Muscle layer of duodenum (tissue), 2 donors: ENCODE measurements around the gene LPCAT1.

Experiments
- H3K27ac ChIP-seq: one replicate; pipeline ENCODE4 v1.7.0; 2013; ENCODE audit warnings: mild to moderate bottlenecking, low read length
- H3K27me3 ChIP-seq: one replicate; pipeline ENCODE4 v1.7.0; 2013; ENCODE audit warnings: low read depth, mild to moderate bottlenecking, control low read depth, low read length
- H3K36me3 ChIP-seq, 2 donors: one replicate each; pipeline ENCODE4 v1.7.0; 2013; ENCODE audit warnings: low read length in 2 of 2, control low read depth in 1 of 2, mild to moderate bottlenecking in 1 of 2; ENCODE audit not compliant: insufficient read depth in 2 of 2, control insufficient read depth in 1 of 2
- H3K4me1 ChIP-seq, 2 donors: one replicate each; pipeline ENCODE4 v1.7.0; 2013; ENCODE audit warnings: low read length in 2 of 2, mild to moderate bottlenecking in 2 of 2, control low read depth in 1 of 2, moderate library complexity in 1 of 2; ENCODE audit not compliant: insufficient read depth in 2 of 2, control insufficient read depth in 1 of 2
- H3K4me3 ChIP-seq, 2 donors: one replicate each; pipeline ENCODE4 v1.7.0; 2013; ENCODE audit warnings: low read length in 2 of 2, low read depth in 1 of 2, mild to moderate bottlenecking in 1 of 2
- H3K9me3 ChIP-seq, 2 donors: one replicate each; pipeline ENCODE4 v1.7.0; 2013; ENCODE audit warnings: low read length in 2 of 2, control low read depth in 1 of 2, mild to moderate bottlenecking in 1 of 2; ENCODE audit not compliant: control insufficient read depth in 1 of 2
- donor health status: healthy.

Gene LPCAT1

DNA sequence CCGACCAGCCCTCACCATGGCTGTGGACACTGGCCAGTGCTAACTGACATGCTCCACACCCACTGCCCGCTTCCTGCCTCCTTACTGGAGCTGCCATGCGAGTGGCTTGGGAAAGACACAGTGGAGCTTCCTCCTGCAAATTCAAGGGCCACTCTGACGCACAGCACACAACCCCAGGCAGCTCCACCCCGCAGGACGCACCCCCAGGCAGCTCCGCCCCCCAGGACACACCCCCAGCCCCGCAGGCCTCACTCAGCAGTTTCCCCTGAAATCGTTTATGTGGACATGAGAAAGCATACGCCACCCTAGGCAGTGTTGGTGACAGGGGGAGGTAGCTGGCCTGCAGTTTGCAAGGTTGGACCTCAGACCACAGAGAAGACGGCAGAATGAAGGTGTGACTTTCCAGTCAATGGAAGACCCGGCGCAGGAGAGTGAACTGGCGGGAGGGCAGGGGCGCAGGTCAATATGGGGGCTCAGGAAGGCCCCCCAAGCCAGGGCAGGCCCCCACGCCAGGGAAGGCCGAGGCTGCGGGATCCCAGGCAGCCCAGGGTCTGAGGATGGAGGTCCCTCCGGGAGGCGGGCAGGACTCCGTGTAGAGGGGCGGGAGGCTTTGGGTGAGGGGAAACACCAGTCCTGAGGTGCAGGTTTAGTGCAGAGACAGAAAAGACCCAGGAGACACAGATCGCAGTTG is 21.6 kb downstream of the LPCAT1 start:
- no peak overlapping the region for H3K27ac ChIP-seq
- no peak overlapping the region for H3K4me3 ChIP-seq
- H3K27me3 ChIP-seq: no peaks in the 10 kb centered on the region
- no peaks in the 10 kb centered on the region for H3K36me3 ChIP-seq
- H3K4me1 ChIP-seq: peaks cover 4 to 36% of the 10 kb centered on the region in 2 donors
- H3K9me3 ChIP-seq: no peaks in the 10 kb centered on the region

DNA sequence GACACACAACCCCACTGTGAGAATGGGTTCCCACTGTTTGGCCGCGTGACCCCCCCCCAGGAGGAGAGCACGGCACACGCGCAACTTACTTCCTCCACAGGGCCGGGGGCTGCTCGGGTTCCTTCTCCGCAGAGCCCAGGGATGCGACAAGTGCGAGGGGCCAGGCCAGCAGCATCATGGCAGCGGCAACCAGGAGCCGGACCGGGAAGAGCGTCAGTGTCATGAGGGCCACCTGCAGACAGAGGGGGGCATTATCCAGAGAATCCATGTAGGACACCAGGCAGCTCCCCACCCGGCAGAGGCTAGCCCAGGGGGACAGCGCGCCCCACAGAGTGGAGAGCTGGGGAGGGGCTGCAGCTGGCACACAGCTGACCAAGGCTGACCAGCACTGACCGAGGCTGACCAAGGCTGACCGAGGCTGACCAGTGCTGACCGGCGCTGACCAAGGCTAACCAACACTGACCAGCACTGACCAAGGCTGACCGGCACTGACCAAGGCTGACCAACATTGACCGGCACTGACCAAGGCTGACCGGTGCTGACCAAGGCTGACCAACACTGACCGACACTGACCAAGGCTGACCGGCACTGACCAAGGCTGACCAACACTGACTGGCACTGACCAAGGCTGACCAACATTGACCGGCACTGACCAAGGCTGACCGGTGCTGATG is 22.3 kb downstream of the LPCAT1 start:
- no peaks in the 10 kb centered on the region for H3K27me3 ChIP-seq
- peaks cover 4 to 40% of the 10 kb centered on the region in 2 donors for H3K4me1 ChIP-seq
- no peaks in the 10 kb centered on the region for H3K36me3 ChIP-seq
- no peak overlapping the region for H3K4me3 ChIP-seq
- no peaks in the 10 kb centered on the region for H3K9me3 ChIP-seq
- no peak overlapping the region for H3K27ac ChIP-seq

DNA sequence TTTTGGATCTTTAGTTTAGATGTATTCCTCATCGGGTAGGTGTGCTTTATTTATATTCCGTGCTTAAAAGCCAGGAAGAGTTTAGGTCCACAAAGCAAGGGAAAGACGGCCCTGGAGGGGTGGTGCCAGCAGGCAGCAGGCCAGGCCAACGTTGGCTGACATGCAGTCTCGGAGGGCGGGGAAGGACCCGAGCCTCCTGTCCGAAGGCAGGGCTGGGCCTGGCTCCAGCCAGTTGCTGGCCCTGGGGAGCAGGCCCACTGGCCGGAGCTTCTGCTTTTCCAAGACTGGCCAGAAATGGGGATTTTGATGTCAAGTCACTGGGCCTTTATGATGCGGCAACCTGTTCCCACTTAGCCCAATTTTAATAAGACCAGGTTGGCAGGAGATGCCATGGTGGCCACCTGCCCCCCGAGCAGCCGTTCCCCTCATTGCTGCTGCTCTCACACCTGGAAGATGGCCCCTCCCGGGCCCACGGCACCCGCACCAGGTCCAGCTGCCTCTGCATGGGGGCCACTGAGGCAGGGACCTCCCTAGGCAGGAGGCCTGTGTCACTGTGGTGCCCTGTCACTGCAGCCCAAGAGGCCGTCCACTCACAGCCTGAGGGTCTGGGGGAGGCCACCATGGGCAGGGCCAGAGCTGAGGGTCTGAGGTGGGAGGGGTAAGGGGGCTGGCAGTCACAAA is 23.2 kb downstream of the LPCAT1 start:
- H3K27me3 ChIP-seq: no peaks in the 10 kb centered on the region
- H3K9me3 ChIP-seq: no peaks in the 10 kb centered on the region
- H3K36me3 ChIP-seq: no peaks in the 10 kb centered on the region
- H3K4me1 ChIP-seq: peaks cover 4 to 40% of the 10 kb centered on the region in 2 donors
- no peak overlapping the region for H3K27ac ChIP-seq
- H3K4me3 ChIP-seq: no peak overlapping the region

DNA sequence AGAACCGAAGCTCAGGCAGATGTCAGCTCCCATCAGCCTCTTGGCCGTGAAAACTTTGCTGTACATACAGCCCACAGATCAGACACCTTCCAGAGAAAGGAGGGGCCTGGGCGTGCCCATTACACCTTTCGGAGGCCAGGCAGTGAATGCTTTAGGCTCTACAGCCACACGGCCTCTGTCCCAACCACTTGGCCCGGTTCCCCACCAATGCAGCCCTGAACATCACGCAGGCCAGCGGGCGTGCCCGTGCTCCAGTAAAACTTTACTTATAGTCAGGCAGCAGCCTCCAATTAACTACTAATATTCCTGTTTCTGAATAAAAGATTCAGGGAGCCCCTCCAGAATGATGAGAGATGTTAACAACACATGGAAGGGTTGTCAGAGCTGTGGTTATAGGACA is 23.9 kb downstream of the LPCAT1 start:
- H3K27me3 ChIP-seq: no peaks in the 10 kb centered on the region
- peaks cover 4 to 40% of the 10 kb centered on the region in 2 donors for H3K4me1 ChIP-seq
- H3K27ac ChIP-seq: no peak overlapping the region
- H3K36me3 ChIP-seq: no peaks in the 10 kb centered on the region
- H3K9me3 ChIP-seq: no peaks in the 10 kb centered on the region
- H3K4me3 ChIP-seq: no peak overlapping the region

DNA sequence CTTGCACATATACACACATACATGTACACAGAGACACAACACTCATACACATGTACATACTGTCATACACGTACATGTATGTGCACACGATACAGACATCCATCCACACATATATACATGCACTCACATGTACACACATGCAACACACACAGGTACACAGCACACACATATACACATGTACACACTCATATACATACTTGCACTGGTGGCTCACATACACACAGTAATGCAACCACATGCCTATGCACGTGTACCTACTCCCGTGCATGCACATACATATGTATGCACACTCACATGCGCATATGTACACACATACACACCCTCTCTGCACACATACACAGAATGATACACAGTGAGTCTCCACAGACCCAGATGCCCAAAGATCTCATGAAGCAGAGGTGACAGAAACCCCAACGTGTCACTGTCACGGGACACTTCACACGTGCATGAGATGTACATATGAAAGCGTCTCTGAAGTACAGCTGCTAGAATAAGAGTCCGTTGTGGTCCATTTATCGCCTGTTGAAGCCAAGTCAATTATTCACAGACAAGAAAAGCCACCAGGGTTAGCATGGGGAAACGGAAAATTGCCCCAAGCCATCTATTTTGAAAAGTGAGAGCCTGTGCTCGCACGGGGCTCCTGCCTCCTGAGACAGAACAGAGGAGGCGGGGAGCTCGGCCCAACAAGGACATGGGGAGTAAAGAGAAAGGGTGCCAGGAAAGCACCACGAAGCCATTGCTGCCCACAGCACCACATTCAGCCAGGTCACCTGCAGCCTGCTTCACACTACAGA is 24.9 kb downstream of the LPCAT1 start:
- peaks cover under 1 to 37% of the 10 kb centered on the region in 2 donors for H3K4me1 ChIP-seq
- H3K4me3 ChIP-seq: no peak overlapping the region
- H3K27me3 ChIP-seq: no peaks in the 10 kb centered on the region
- H3K36me3 ChIP-seq: peaks cover 0 to 10% of the 10 kb centered on the region in 2 donors
- H3K27ac ChIP-seq: no peak overlapping the region
- no peaks in the 10 kb centered on the region for H3K9me3 ChIP-seq

DNA sequence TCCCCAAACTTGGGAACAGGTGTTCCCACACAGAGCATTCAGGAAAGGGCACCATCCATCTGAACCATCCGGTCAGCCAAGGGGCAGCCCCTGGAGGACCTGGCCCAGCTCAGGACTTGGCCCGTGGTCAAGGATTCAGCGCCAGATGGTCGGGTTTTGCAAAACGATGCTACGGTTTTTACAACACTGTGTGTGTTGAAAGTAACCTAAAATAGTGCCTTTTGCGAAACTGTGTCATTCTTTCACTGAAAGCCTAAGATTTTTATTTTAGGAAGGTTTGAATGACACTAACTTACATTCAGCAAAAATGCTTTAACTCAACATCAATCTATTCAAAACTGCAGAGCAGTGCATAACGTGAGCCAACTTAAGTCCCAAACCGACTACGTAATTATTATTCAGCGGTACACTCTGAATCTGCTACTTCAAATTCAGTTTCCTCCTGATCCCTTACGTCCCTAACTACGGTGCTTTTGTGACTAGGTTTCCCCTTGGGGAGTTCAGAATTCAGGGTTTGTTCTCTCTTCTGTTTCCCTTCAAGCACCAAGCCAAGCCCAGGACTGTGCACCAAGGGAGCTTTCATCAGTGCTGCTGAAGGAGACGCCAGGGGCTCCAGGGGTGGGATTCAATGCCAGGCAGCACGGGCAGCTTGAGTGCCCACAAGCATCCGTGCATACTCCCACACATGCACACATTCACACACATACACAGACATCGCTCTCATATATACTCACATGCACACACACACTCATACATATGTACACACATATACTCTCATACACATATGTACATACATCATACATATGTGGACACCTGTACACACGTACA is 25.8 kb downstream of the LPCAT1 start:
- H3K27ac ChIP-seq: no peak overlapping the region
- H3K4me3 ChIP-seq: no peak overlapping the region
- peaks cover 0 to 13% of the 10 kb centered on the region in 2 donors for H3K36me3 ChIP-seq
- peaks cover 0 to 35% of the 10 kb centered on the region in 2 donors for H3K4me1 ChIP-seq
- H3K9me3 ChIP-seq: no peaks in the 10 kb centered on the region
- no peaks in the 10 kb centered on the region for H3K27me3 ChIP-seq

DNA sequence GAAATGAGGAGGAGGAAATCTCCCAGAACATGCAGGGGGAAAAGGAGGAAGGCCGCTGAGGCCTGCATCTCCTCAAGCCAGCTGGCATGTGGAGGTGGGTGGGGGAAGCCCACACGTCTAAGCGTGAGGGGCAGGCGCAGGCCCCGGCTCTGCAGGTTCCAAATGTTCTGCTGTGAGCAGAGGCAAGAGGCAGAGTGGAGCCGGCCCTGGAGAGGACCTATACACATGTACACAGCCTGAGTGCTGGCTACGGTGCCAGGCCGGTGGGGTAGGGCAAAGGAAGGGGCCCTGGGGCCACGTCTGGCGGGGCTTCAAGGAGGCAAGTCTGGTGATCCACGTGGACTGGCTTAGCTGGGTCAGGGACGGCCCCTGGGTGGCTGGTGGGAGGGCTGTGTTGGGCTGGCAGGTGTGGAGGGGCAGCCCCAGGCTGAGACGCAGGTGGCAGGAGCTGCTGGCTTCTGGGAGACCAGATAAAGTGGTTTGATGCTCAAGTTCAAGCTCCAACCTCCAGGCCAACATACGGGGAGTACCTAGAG is 26.4 kb downstream of the LPCAT1 start:
- no peaks in the 10 kb centered on the region for H3K27me3 ChIP-seq
- no peak overlapping the region for H3K27ac ChIP-seq
- H3K9me3 ChIP-seq: no peaks in the 10 kb centered on the region
- H3K4me3 ChIP-seq: no peak overlapping the region
- H3K4me1 ChIP-seq: peaks cover 0 to 31% of the 10 kb centered on the region in 2 donors
- peaks cover 0 to 13% of the 10 kb centered on the region in 2 donors for H3K36me3 ChIP-seq

DNA sequence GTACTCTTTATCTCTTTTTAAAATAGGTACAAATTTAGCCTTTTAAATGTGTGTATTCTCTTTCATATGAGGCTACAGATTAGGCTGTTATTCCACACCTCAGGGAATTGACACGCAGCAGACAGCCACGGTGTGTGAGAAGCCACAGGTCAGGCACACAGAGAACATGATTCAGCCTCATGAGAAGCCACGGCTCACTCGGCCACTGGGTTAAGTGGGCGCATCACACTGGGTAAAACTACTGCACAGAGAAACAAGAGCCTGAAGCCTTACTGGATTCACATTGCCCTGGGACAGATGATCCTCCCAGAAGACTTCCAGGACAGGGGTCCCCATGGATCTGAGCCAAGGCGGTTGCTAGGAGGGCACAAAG is 28.2 kb downstream of the LPCAT1 start:
- Histone ChIP-seq H3K36me3 (peaks cover 0 to 24% of the 10 kb centered on the region in 2 donors), H3K9me3 (no peaks in the 10 kb centered on the region), H3K4me3 (no peak overlapping the region), H3K27ac (no peak overlapping the region), H3K4me1 (peaks cover 0 to 18% of the 10 kb centered on the region in 2 donors), H3K27me3 (no peaks in the 10 kb centered on the region)

DNA sequence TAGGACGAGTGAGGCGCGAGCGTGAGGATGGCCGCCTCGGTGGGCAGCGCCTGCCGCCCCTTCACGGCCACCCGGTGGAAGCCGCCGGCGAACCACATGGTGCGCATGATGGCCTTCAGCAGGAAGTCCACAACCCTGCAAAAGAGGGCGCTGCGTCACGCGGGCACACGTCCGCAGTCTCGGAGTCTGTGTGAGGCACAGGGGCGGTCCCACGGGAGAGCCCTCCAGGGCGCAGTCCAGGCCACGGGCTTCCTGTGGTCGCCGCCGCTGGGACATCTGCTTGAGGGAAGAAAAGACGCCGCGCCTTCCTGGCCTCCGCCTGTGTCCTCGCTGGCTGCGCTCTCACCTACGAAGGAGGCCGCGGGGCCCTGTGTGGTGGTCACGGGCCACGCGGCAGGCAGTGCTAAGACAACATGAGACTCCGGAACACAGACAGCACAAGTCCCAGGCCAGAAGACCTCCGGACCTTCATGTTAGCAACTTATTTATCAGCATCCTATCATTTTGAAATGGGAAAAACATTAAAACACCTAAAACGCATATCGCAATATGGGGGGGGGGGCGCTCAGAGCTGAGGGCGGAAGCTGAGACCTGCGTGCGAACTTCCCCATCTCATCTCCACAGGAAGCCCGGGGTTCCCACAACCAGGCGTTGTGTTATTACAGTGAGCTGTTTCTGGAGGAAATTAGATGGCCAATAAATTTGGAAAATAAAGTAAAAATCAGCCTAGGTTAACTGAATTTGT is 28.8 kb downstream of the LPCAT1 start:
- no peak overlapping the region for H3K4me3 ChIP-seq
- no peaks in the 10 kb centered on the region for H3K9me3 ChIP-seq
- peaks cover 0 to 29% of the 10 kb centered on the region in 2 donors for H3K36me3 ChIP-seq
- no peak overlapping the region for H3K27ac ChIP-seq
- H3K27me3 ChIP-seq: no peaks in the 10 kb centered on the region
- H3K4me1 ChIP-seq: peaks cover 0 to 12% of the 10 kb centered on the region in 2 donors

DNA sequence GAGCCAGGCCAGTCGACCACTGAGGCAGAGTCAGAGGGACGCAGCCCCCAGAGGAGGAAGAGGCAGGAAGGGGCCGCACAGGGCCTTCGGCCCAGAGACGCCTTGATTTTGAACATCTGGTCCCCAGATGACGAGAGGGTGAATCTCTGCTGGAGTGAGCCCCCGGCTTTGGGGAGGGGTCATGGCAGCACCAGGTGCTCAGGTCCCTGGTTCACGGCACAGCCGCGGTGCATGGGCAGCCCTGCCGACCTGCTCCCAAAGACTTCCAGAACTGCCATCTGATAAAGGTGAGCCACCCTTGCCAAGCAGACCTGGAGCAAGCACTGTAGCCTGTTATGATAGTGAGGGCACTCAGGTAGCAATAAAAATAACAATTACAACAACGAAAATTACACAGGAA is 29.8 kb downstream of the LPCAT1 start:
- Histone ChIP-seq H3K4me3 (no peak overlapping the region), H3K27me3 (no peaks in the 10 kb centered on the region), H3K27ac (no peak overlapping the region), H3K36me3 (peaks cover 4 to 35% of the 10 kb centered on the region in 2 donors), H3K9me3 (no peaks in the 10 kb centered on the region), H3K4me1 (peaks cover 0 to 9% of the 10 kb centered on the region in 2 donors)
